ENCODE data around the gene SULT2B1.

Gene SULT2B1

GRCh38 chr19:48544856-48545750 lies 6.9 kb upstream of the SULT2B1 start:
- Histone ChIP-seq H3K27me3 (ENCODE audit: control insufficient read depth, insufficient read depth, low read length, poor library complexity, severe bottlenecking) (no peaks in the 10 kb centered on the region), H3K4me1 (ENCODE audit: control insufficient read depth, insufficient read depth, low read length) (no peaks in the 10 kb centered on the region), H3K9me3 (ENCODE audit: control insufficient read depth, low read length) (no peaks in the 10 kb centered on the region), H3K27ac (ENCODE audit: insufficient read depth, low read depth, low read length, poor library complexity, severe bottlenecking) (no peak overlapping the region), H3K4me3 (ENCODE audit: insufficient read depth, low read depth, low read length) (no peak overlapping the region), H3K36me3 (ENCODE audit: control insufficient read depth, insufficient read depth, low read length) (no peaks in the 10 kb centered on the region)
- 69 to 71% methylated on average over 25 of the region's 25 CpGs for WGBS, 2 experiments

DNA sequence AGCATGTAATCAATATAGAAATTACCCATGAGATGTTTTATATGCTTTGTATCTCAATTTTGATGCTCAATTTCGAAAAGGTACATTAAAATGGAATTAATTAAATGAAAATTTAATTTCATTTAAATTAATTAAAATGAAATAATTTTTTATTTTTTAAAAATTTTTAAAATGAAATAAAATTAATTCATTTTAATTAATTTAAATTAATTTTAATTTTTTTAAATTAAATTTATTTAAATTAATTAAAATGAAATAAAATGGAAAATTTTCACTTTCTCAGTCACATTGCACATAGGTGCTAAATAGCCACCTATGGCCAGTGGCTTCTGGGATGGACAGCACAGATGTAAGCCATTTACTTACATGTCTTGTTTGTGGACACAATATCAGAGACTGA lies 4.2 kb upstream of the SULT2B1 start:
- Histone ChIP-seq H3K4me1 (ENCODE audit: control insufficient read depth, insufficient read depth, low read length) (no peaks in the 10 kb centered on the region), H3K9me3 (ENCODE audit: control insufficient read depth, low read length) (no peaks in the 10 kb centered on the region), H3K27me3 (ENCODE audit: control insufficient read depth, insufficient read depth, low read length, poor library complexity, severe bottlenecking) (no peaks in the 10 kb centered on the region), H3K4me3 (ENCODE audit: insufficient read depth, low read depth, low read length) (no peak overlapping the region), H3K27ac (ENCODE audit: insufficient read depth, low read depth, low read length, poor library complexity, severe bottlenecking) (no peak overlapping the region), H3K36me3 (ENCODE audit: control insufficient read depth, insufficient read depth, low read length) (no peaks in the 10 kb centered on the region)
- WGBS, 2 experiments: no CpG with 5 or more reads among the region's 1 CpG

DNA sequence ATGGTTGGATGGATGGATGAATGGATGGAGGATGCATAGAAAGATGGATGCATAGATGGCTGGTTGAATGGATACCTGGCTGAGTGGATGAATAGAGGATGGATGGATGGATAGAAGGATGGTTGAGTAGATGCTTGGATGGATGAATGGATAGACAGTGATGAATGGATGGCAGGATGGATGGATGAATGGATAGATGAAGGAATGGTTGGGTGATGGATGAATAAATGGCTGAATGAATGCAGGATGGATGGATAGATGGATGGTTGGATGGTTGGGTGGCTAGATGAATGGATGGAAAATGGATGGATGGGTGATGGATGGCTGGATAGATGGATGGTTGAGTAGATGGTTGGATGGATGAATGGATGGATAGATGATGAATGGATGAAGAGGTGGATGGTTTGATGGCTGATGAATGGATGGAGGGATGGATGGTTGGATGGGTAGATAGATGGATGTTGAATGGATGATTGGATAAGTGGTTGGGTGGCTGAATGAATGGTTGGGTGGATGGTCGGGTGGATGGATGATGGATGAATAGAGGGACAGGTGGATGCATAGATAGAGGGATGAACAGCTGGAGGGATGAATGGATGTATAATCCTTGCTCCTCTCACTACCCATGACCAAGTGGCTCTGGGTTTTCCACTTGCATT lies 3.6 kb upstream of the SULT2B1 start:
- WGBS, 2 experiments: 74 to 82% methylated on average over 1 of the region's 1 CpG
- no peaks in the 10 kb centered on the region for H3K36me3 ChIP-seq (ENCODE audit: control insufficient read depth, insufficient read depth, low read length)

GRCh38 chr19:48549380-48549779 lies 2.6 kb upstream of the SULT2B1 start:
- WGBS, 2 experiments: 90 to 92% methylated on average over 5 of the region's 5 CpGs
- Histone ChIP-seq H3K4me1 (ENCODE audit: control insufficient read depth, insufficient read depth, low read length) (no peaks in the 10 kb centered on the region), H3K4me3 (ENCODE audit: insufficient read depth, low read depth, low read length) (no peak overlapping the region), H3K36me3 (ENCODE audit: control insufficient read depth, insufficient read depth, low read length) (no peaks in the 10 kb centered on the region), H3K27me3 (ENCODE audit: control insufficient read depth, insufficient read depth, low read length, poor library complexity, severe bottlenecking) (no peaks in the 10 kb centered on the region), H3K27ac (ENCODE audit: insufficient read depth, low read depth, low read length, poor library complexity, severe bottlenecking) (no peak overlapping the region), H3K9me3 (ENCODE audit: control insufficient read depth, low read length) (no peaks in the 10 kb centered on the region)

More for the DNA sequence above, 3.6 kb upstream of the SULT2B1 start:
- Histone ChIP-seq H3K4me1 (ENCODE audit: control insufficient read depth, insufficient read depth, low read length) (no peaks in the 10 kb centered on the region), H3K27ac (ENCODE audit: insufficient read depth, low read depth, low read length, poor library complexity, severe bottlenecking) (no peak overlapping the region), H3K27me3 (ENCODE audit: control insufficient read depth, insufficient read depth, low read length, poor library complexity, severe bottlenecking) (no peaks in the 10 kb centered on the region), H3K4me3 (ENCODE audit: insufficient read depth, low read depth, low read length) (no peak overlapping the region), H3K9me3 (ENCODE audit: control insufficient read depth, low read length) (no peaks in the 10 kb centered on the region)

GRCh38 chr19:48552406-48553322 lies 692 bp downstream of the SULT2B1 start:
- no peak overlapping the region for H3K27ac ChIP-seq (ENCODE audit: insufficient read depth, low read depth, low read length, poor library complexity, severe bottlenecking)
- no peak overlapping the region for H3K4me3 ChIP-seq (ENCODE audit: insufficient read depth, low read depth, low read length)
- WGBS, 2 experiments: 91 to 94% methylated on average over 19 of the region's 19 CpGs
- H3K4me1 ChIP-seq (ENCODE audit: control insufficient read depth, insufficient read depth, low read length): no peaks in the 10 kb centered on the region
- no peaks in the 10 kb centered on the region for H3K9me3 ChIP-seq (ENCODE audit: control insufficient read depth, low read length)
- H3K36me3 ChIP-seq (ENCODE audit: control insufficient read depth, insufficient read depth, low read length): no peaks in the 10 kb centered on the region
- H3K27me3 ChIP-seq (ENCODE audit: control insufficient read depth, insufficient read depth, low read length, poor library complexity, severe bottlenecking): no peaks in the 10 kb centered on the region

- Histone ChIP-seq H3K27me3 (ENCODE audit: control insufficient read depth, insufficient read depth, low read length, poor library complexity, severe bottlenecking) (no peaks in the 10 kb centered on the region), H3K4me1 (ENCODE audit: control insufficient read depth, insufficient read depth, low read length) (no peaks in the 10 kb centered on the region), H3K4me3 (ENCODE audit: insufficient read depth, low read depth, low read length) (no peak overlapping the region), H3K9me3 (ENCODE audit: control insufficient read depth, low read length) (no peaks in the 10 kb centered on the region), H3K27ac (ENCODE audit: insufficient read depth, low read depth, low read length, poor library complexity, severe bottlenecking) (no peak overlapping the region), H3K36me3 (ENCODE audit: control insufficient read depth, insufficient read depth, low read length) (no peaks in the 10 kb centered on the region)
- 30 to 31% methylated on average over 18 of the region's 18 CpGs for WGBS, 2 experiments
These were observed 1.9 kb downstream of the SULT2B1 start for GRCh38 chr19:48553676-48554384.

GRCh38 chr19:48554385-48555091 lies 2.6 kb downstream of the SULT2B1 start:
- Histone ChIP-seq H3K4me1 (ENCODE audit: control insufficient read depth, insufficient read depth, low read length) (no peaks in the 10 kb centered on the region), H3K9me3 (ENCODE audit: control insufficient read depth, low read length) (no peaks in the 10 kb centered on the region), H3K36me3 (ENCODE audit: control insufficient read depth, insufficient read depth, low read length) (no peaks in the 10 kb centered on the region), H3K27ac (ENCODE audit: insufficient read depth, low read depth, low read length, poor library complexity, severe bottlenecking) (no peak overlapping the region), H3K27me3 (ENCODE audit: control insufficient read depth, insufficient read depth, low read length, poor library complexity, severe bottlenecking) (no peaks in the 10 kb centered on the region), H3K4me3 (ENCODE audit: insufficient read depth, low read depth, low read length) (no peak overlapping the region)
- WGBS, 2 experiments: 60 to 61% methylated on average over 16 of the region's 16 CpGs

GRCh38 chr19:48556163-48556562 lies 4.2 kb downstream of the SULT2B1 start:
- Histone ChIP-seq H3K4me1 (ENCODE audit: control insufficient read depth, insufficient read depth, low read length) (no peaks in the 10 kb centered on the region), H3K27me3 (ENCODE audit: control insufficient read depth, insufficient read depth, low read length, poor library complexity, severe bottlenecking) (no peaks in the 10 kb centered on the region), H3K4me3 (ENCODE audit: insufficient read depth, low read depth, low read length) (no peak overlapping the region), H3K9me3 (ENCODE audit: control insufficient read depth, low read length) (no peaks in the 10 kb centered on the region), H3K36me3 (ENCODE audit: control insufficient read depth, insufficient read depth, low read length) (no peaks in the 10 kb centered on the region), H3K27ac (ENCODE audit: insufficient read depth, low read depth, low read length, poor library complexity, severe bottlenecking) (no peak overlapping the region)
- 59 to 62% methylated on average over 11 of the region's 11 CpGs for WGBS, 2 experiments

- H3K4me3 ChIP-seq (ENCODE audit: insufficient read depth, low read depth, low read length): no peak overlapping the region
- H3K27me3 ChIP-seq (ENCODE audit: control insufficient read depth, insufficient read depth, low read length, poor library complexity, severe bottlenecking): no peaks in the 10 kb centered on the region
- WGBS, 2 experiments: 94 to 96% methylated on average over 5 of the region's 5 CpGs
- H3K4me1 ChIP-seq (ENCODE audit: control insufficient read depth, insufficient read depth, low read length): no peaks in the 10 kb centered on the region
- H3K27ac ChIP-seq (ENCODE audit: insufficient read depth, low read depth, low read length, poor library complexity, severe bottlenecking): no peak overlapping the region
- no peaks in the 10 kb centered on the region for H3K36me3 ChIP-seq (ENCODE audit: control insufficient read depth, insufficient read depth, low read length)
- H3K9me3 ChIP-seq (ENCODE audit: control insufficient read depth, low read length): no peaks in the 10 kb centered on the region
These were observed 4.9 kb downstream of the SULT2B1 start for GRCh38 chr19:48556825-48557224.

All from ectodermal cell (in vitro differentiated cells).